Measurements from ENCODE around the gene LARGE1.

The LARGE1 gene

DNA sequence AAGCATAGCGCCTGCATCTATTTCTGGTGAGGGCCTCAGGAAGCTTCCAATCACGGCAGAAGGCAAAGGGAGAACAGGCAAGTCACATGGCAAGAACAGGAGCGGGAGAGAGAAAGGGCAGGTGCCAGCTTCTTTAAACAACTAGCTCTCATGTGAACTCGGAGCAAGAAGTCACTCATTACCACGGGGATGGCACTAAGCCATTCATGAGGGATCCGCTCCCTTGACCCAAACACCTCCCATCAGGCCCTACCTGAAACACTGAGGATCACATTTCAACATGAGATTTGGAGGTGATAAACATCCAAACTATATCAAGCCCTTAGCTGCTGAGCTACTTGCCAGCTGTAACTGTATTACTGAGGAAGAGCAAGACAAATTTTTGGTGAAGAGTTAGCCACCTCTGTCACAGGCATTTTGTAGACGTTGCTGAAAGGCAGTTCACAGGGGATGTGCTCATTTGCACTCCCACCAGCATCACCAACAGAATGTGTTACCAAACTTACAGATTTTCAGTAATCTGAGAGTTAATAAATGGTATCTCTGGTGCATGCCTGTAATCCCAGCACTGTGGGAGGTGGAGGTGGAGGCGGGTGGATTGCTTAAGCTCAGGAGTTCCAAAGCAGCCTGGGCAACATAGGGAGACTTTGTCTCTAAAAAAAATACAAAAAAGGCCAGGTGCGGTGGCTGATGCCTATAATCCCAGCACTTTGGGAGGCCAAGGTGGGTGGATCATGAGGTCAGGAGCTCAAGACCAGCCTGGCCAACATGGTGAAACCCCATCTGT is 398.2 kb downstream of the LARGE1 start:
- DNase-seq (ENCODE audit: low read depth in 2 of 2), result no peak

DNA sequence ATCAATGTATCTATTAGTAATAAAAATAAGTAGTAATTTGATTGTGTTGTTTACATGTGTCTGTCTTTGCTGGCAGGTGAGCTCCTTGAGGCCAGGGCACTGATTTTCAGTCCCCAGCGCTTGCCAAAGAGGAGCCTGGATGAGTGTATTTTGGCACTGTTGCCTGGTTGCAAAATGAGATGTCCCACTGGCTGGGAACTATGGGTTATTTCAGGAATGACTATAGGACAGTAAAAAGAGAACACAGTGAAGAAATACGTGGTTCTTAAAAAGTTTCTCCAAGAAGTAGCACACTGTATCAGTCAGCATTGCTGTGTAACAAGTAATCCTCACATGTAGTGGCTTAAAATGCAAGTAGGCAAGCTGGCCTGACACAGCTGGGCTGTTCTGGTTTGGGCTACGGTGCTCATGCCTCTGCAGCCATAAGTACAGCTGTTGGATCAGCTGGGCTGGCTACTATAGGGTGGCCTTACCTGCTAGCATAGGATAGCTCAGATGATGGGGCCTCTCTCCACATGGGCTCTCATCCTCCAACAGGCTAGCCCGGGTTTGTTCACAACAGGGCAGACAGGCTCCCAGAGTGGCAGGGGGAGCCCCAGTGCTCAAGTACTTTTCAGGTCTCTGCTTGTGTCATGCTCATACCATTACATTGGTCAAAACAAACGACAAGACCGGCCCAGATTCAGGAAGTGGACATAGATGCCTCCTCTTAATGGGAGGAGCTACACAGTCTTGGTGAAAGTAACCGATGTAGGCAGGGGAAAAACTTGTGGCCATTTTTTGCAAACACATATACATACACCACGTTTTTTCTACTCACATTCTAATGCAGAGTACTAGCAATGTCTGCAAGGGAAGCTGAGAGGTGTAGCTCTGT is 399.1 kb downstream of the LARGE1 start:
- DNase-seq (ENCODE audit: low read depth in 2 of 2), result no peak

- DNase-seq (ENCODE audit: low read depth in 2 of 2), result no peak
Observed at GRCh38 chr22:33519974-33520903, 400.0 kb downstream of the LARGE1 start.

GRCh38 chr22:33519071-33519973 is 401.0 kb downstream of the LARGE1 start:
- no peak for DNase-seq (ENCODE audit: low read depth in 2 of 2)

- DNase-seq (ENCODE audit: low read depth in 2 of 2), result no peak
Observed at GRCh38 chr22:33518405-33518804, 401.9 kb downstream of the LARGE1 start.

GRCh38 chr22:33515795-33516194 is 404.5 kb downstream of the LARGE1 start:
- no peak for DNase-seq (ENCODE audit: low read depth in 2 of 2)

- no peak for DNase-seq (ENCODE audit: low read depth in 2 of 2)
Observed at GRCh38 chr22:33513388-33514338, 406.6 kb downstream of the LARGE1 start.

DNA sequence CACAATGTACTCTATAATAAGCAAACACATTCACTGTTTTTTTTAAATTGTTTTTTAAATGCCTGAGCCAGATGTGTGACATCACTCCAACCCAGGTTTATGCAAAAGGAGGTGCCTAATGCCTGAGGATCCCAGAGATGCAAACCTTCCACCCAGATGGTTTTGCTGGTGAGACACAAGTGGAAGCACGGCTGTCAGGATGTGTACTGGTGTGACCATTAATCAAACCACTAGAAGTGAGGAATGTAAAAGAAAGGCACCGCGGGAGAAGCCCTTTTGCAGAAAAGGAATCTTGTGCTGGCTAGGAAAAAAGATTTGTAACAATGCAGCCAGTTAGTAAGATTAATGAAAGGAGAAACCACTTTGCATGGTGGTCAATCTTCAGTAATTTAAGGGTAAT is 407.4 kb downstream of the LARGE1 start:
- no peak for DNase-seq (ENCODE audit: low read depth in 2 of 2)

DNA sequence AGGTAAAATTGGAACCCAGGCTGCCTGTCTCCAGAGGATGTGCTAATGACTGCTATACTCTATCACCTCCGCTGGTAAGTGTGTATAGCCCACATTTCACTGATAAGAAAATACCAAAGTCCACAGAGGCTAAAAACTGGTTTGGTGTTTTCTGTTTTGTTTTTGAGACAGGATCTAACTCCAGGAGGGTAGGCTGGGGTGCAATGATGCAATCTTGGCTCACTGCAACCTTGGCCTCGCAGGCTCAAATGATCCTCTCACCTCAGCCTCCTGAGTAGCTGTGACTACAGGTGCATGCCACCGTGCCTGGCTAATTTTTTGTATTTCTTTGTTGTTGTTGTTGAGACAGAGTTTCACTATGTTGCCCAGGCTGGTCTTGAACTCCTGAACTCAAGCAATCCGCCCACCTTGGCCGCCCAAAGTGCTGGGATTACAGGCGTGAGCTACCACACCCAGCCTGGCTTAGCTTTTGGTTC is 409.8 kb downstream of the LARGE1 start:
- DNase-seq (ENCODE audit: low read depth in 2 of 2), result no peak

GRCh38 chr22:33504941-33505625 is 415.2 kb downstream of the LARGE1 start:
- no peak for DNase-seq (ENCODE audit: low read depth in 2 of 2)

- DNase-seq (ENCODE audit: low read depth in 2 of 2), result no peak
Observed at GRCh38 chr22:33496112-33496511, 424.2 kb downstream of the LARGE1 start.

DNA sequence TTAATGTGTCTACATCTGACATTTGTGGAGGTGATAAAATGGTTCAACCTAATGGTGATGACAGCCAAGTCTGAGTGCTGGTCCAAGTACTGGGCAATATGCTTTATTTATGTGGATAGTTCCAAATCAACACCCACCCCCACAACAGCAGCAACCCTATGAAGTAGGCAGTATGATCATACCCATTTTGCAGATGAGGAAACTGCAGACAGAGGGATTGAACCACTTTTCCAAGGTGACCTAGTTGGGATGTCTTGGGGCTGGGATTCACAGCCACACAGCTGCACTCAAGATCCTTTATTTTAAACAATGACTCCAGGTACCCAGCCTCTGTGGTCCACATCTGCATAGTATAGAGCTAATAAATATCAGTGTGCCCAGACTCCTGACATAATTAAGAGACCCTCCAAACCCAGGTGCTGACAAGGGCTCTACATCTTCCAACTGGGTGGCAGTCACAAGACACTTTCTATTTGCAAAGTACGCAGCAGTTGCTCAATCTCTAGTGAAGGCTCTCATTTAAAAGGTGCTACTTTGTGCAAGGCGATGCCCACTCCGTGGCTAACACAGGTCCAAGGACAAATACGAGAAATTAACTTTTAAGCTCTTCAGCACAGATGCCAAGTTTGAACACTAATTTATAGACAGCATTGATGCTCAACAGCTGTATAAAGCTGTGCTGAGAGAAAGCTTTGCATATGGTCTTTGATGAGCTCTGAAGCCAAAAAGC is 426.6 kb downstream of the LARGE1 start:
- DNase-seq (ENCODE audit: low read depth in 2 of 2), result no peak

DNA sequence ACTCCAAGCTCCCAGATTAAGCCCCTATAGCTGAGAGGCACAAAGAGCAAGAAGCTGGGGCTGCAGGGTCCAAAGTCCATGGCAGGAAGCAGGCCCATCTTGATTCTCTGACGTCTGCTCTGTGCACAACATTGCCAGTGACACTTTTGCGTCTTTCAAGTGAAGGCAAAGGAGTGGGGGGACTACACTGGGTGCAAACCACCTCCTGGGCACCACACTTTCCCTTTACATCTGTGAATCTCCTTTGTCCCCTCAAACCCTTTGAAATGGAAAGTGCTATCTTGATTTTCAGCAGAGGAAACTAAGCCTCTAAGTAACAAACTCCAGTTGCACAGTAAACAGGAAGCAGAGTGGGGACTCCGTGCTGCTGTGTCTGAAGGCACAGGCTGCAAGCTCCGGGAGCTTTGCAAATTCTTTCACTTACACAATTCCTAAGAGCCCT is 428.0 kb downstream of the LARGE1 start:
- DNase-seq (ENCODE audit: low read depth in 2 of 2), result no peak

DNA sequence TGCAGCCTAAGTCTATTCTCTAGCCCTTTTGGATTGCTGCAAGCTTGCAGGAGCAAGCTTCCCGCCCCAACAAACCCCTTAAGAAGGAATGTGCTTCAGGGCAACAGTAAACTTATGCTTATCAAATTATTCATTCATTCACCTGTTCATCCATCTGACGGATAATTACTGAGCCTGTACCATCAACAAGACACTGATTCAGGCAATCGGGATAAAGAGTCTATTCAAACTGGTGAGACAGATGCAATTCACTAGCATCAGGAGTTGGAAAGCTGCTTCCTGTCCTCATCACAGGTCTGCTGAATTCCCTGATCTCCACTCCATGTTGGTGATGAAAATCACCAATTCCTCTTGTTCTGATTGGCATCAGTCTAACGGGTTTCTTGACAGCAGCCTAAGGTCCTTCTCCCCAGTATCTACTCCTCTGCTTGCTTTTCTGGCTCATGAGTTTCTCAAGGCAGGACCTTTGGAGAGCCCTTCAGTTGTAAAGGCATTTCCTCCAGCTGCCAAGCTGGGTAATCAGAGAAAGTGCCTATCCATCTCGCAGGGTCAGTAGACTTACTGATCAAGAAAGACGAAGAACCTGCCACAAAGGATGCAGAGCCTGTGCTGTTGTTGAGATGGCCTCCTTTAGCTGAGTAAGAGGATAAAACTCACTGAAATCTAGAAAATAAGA is 433.1 kb downstream of the LARGE1 start:
- no peak for DNase-seq (ENCODE audit: low read depth in 2 of 2)

- DNase-seq (ENCODE audit: low read depth in 2 of 2), result no peak
Observed at GRCh38 chr22:33481550-33481949, 438.7 kb downstream of the LARGE1 start.

GRCh38 chr22:33477120-33478111 is 442.9 kb downstream of the LARGE1 start:
- no peak for DNase-seq (ENCODE audit: low read depth in 2 of 2)

All from stimulated activated CD4-positive, alpha-beta T cell treated with anti-CD3 and anti-CD28 coated beads, Interleukin-1b, Interleukin-23, amount 100 ng/mL, for 1 hour (primary cell).